ENCODE results near the gene PPP6R1. TPM values are rescaled to one million over a fixed set of nuclear protein-coding genes. Genes with fewer than 3 reads are reported as not detected.
A peak's percentile ranks its signal among the peaks of the same experiment; 100 is the strongest.
"Not testable (repeated sequence)": the region's sequence is repeated elsewhere in the genome, so short reads cannot be mapped to it uniquely, and the experiment has no call there.

The PPP6R1 gene
- total RNA-seq, 4 donors from 2014 or later, result 14.6 to 47.9 (median 39.6) TPM

DNA sequence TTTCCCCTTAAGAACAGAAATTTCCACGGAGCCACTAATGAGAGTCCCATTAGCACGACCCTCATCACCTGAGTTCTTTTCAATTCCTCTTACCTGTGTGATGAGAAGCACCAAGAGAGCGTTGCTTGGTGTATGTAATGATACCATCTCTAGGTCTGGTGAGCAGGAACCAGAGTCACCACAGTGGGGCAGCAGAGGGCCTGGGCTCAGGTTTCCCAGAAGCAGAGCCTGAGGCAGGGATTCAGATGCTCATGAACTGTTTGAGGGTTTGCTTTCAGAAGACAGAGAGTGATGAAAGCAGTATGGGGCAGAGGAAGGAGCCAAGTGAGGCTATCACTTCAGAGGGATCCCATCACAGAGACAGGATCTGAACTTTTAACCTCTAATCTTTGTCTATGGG is 46.4 kb downstream of the PPP6R1 start:
- TF ChIP-seq, protein P1, sequence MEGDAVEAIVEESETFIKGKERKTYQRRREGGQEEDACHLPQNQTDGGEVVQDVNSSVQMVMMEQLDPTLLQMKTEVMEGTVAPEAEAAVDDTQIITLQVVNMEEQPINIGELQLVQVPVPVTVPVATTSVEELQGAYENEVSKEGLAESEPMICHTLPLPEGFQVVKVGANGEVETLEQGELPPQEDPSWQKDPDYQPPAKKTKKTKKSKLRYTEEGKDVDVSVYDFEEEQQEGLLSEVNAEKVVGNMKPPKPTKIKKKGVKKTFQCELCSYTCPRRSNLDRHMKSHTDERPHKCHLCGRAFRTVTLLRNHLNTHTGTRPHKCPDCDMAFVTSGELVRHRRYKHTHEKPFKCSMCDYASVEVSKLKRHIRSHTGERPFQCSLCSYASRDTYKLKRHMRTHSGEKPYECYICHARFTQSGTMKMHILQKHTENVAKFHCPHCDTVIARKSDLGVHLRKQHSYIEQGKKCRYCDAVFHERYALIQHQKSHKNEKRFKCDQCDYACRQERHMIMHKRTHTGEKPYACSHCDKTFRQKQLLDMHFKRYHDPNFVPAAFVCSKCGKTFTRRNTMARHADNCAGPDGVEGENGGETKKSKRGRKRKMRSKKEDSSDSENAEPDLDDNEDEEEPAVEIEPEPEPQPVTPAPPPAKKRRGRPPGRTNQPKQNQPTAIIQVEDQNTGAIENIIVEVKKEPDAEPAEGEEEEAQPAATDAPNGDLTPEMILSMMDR (IDR thresholded peaks at IDR 0.05 in 4 of 5, conservative IDR thresholded peaks at IDR 0.05 in 1 of 5), result no peak
- no peak for TF ChIP-seq POLR2A (IDR thresholded peaks at IDR 0.05)
- H3K27ac ChIP-seq, result no peak overlapping the region
- no peaks in the 10 kb centered on the region for H3K4me1 ChIP-seq
- in situ Hi-C loops (cut with MboI; ENCODE audit: low sequenced_read_pairs in 4 of 4) (no loop called here), intact Hi-C loops (cut with DNase I; ENCODE audit: low total_unique reads) (no loop called here)
- H3K36me3 ChIP-seq, result no peaks in the 10 kb centered on the region
- no peaks in the 10 kb centered on the region for H3K9me3 ChIP-seq
- peaks cover 0 to 12% (median 10%) of the 10 kb centered on the region in 3 donors for H3K27me3 ChIP-seq
- DNase-seq, result no peak
- ATAC-seq, result no peak
- no peak overlapping the region for H3K4me3 ChIP-seq

DNA sequence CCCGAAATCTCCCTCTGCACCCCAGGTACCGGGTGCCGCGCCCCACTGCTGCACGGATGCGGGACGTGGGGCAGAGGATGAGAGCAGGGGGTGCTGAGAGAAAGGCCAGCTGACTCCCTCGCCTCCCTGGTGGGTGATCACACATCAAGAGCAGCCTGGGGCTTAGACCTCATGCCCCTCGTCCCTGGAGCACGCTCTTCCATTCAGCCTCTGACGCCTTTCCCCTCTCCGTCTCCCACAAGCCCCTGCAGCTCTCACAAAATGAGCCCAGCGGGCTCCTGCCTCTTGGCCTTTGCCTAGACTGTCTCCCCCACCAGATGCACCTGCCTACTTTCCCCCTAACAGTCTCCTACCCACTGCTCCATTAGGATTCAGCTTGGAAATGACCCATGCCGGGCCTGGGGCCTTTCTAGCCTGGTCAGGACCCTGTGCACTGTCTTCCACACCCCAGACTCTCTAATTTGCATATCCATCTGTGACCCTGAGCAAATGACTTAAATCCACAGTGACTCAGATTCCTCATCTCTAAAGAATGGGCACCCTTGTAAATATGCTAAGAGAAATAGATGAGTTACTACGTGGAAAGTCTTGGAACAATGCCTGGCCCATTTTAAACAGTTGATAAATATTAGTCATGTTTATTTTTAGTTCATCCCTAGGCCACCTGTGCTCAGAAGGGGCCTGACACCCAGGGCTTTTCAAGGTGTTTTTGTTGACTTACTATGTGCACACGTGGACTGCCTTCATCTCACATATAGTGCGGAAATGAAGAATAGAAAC is 48.9 kb downstream of the PPP6R1 start:
- TF ChIP-seq POLR2A (IDR thresholded peaks at IDR 0.05), result no peak
- TF ChIP-seq, protein P1 (IDR thresholded peaks at IDR 0.05 in 4 of 5, conservative IDR thresholded peaks at IDR 0.05 in 1 of 5), result no peak
- in situ Hi-C loops (cut with MboI; ENCODE audit: low sequenced_read_pairs in 4 of 4), result no loop called here
- peaks cover 10 to 24% (median 19%) of the 10 kb centered on the region in 3 donors for H3K27me3 ChIP-seq
- DNase-seq (no peak), ATAC-seq (no peak)
- H3K4me3 ChIP-seq, result no peak overlapping the region
- intact Hi-C loops (cut with DNase I; ENCODE audit: low total_unique reads), result no loop called here
- no peak overlapping the region for H3K27ac ChIP-seq
- no peaks in the 10 kb centered on the region for H3K9me3 ChIP-seq
- H3K36me3 ChIP-seq, result no peaks in the 10 kb centered on the region
- H3K4me1 ChIP-seq, result no peaks in the 10 kb centered on the region

DNA sequence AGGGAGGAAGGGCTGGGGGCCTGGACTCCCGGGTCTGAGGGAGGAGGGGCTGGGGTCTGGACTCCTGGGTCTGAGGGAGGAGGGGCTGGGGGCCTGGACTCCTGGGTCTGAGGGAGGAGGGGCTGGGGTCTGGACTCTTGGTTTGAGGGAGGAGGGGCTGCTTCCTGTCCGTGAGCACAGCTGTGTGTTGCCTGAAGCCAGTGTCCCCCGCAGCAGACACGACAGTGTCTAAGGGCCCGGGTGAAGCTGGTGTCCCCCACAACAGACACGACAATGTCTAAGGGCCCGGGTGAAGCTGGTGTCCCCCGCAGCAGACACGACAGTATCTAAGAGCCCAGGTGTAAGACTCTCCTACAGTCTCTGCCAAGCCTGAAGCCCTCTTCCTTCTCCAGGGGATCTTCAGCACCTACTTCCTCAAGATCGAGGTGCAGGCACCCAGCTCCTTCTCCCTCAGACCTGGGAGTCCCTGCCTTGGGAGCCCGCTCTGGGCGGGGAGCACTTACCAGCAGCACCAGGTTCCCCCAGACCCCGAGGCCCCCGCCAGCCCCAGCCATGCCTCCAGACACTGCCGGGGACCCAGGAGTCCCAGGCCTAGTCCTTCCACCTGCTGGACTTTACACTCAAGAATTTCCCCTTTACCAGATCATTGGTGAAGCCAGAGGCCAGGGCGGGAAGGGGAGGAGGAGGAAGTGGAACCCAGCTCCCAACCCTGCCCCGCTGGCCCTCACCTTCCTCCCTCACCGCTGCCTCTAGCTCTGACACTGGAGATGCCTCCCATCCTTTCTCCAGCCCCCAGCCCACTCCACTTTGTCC is 49.7 kb downstream of the PPP6R1 start, which contains the start of gene PTPRH:
TSS of gene PTPRH (minus strand) at position 622 of the 813 bp plus-strand sequence. CDS start at position 554, 68 bp downstream.
- no peaks in the 10 kb centered on the region for H3K4me1 ChIP-seq
- DNase-seq (no peak), ATAC-seq (no peak)
- peaks cover 10 to 24% (median 23%) of the 10 kb centered on the region in 3 donors for H3K27me3 ChIP-seq
- in situ Hi-C loops (cut with MboI; ENCODE audit: low sequenced_read_pairs in 4 of 4) (no loop called here), intact Hi-C loops (cut with DNase I; ENCODE audit: low total_unique reads) (no loop called here)
- H3K27ac ChIP-seq, result no peak within 1 kb of the TSS
- no peaks in the 10 kb centered on the region for H3K9me3 ChIP-seq
- no peak within 1 kb of the TSS for H3K4me3 ChIP-seq
- TF ChIP-seq POLR2A (IDR thresholded peaks at IDR 0.05), result no peak
- TF ChIP-seq, protein P1 (IDR thresholded peaks at IDR 0.05 in 4 of 5, conservative IDR thresholded peaks at IDR 0.05 in 1 of 5), result no peak
- H3K36me3 ChIP-seq, result no peaks in the 10 kb centered on the region

- Histone ChIP-seq H3K4me1 (no peaks in the 10 kb centered on the region), H3K4me3 (no peak overlapping the region), H3K27me3 (peaks cover 10 to 21% (median 18%) of the 10 kb centered on the region in 3 donors), H3K9me3 (no peaks in the 10 kb centered on the region), H3K27ac (no peak overlapping the region), H3K36me3 (no peaks in the 10 kb centered on the region)
- intact Hi-C loops (cut with DNase I; ENCODE audit: low total_unique reads) (no loop called here), in situ Hi-C loops (cut with MboI; ENCODE audit: low sequenced_read_pairs in 4 of 4) (no loop called here)
- TF ChIP-seq POLR2A (IDR thresholded peaks at IDR 0.05), result no peak
- TF ChIP-seq, protein P1 (IDR thresholded peaks at IDR 0.05 in 4 of 5, conservative IDR thresholded peaks at IDR 0.05 in 1 of 5), result no peak
- no peak for ATAC-seq
- peak in 1 of 2 donors; percentile 17 for DNase-seq
Observed at GRCh38 chr19:55206664-55207500, 51.9 kb downstream of the PPP6R1 start.

- H3K9me3 ChIP-seq; ATAC-seq; intact Hi-C loops (cut with DNase I; ENCODE audit: low total_unique reads); in situ Hi-C loops (cut with MboI; ENCODE audit: low sequenced_read_pairs in 4 of 4); H3K27ac ChIP-seq; H3K36me3 ChIP-seq; H3K4me1 ChIP-seq; H3K4me3 ChIP-seq; DNase-seq: not testable (repeated sequence)
- H3K27me3 ChIP-seq, result peaks cover 8 to 16% (median 16%) of the 10 kb centered on the region in 3 donors
Observed at GRCh38 chr19:55202199-55202598, 56.6 kb downstream of the PPP6R1 start.

Data from gastrocnemius medialis (tissue), 4 donors.